Left lung (tissue), 10 donors: ENCODE measurements around the gene ADRA1B. TPM values are rescaled to one million over a fixed set of nuclear protein-coding genes. Genes with fewer than 3 reads are reported as not detected.

Experiments
- ATAC-seq: fragments of 200-7000 bp; cut with Tn5 transposase; one replicate; pipeline ENCODE4 v1.9.1; 2020; ENCODE audit warnings: moderate library complexity
- DNase-seq, 4 donors: peaks; one replicate each; pipeline ENCODE4 v3.0.0-alpha.2; 2013 to 2020
- H3K27ac ChIP-seq, 2 donors: fragments of 200-600 bp; sonication (generic) in 1 of 2; one replicate each; pipeline versions ENCODE4 v1.5.0 to v1.8.0; 2020 to 2021
- H3K27me3 ChIP-seq, 2 donors: fragments of 200-600 bp; sonication (generic) in 1 of 2; one replicate each; pipeline versions ENCODE4 v1.5.0 to v1.8.0; 2020 to 2021
- H3K36me3 ChIP-seq, 2 donors: fragments of 200-600 bp; sonication (generic) in 1 of 2; one replicate each; pipeline versions ENCODE4 v1.5.0 to v1.8.0; 2020 to 2021
- H3K4me1 ChIP-seq, 2 donors: fragments of 200-600 bp; one replicate each; pipeline ENCODE4 v1.8.0; 2021
- H3K4me3 ChIP-seq, 2 donors: fragments of 200-600 bp; sonication (generic) in 1 of 2; one replicate each; pipeline versions ENCODE4 v1.5.0 to v1.8.0; 2020 to 2021; ENCODE audit warnings: mild to moderate bottlenecking in 1 of 2
- H3K9me3 ChIP-seq, 2 donors: fragments of 200-600 bp; sonication (generic) in 1 of 2; one replicate each; pipeline versions ENCODE4 v1.5.0 to v1.8.0; 2020 to 2021
- CTCF ChIP-seq, 2 donors: fragments of 200-600 bp; sonication (generic) in 1 of 2; IDR thresholded peaks; one replicate each; pipeline versions ENCODE4 v1.5.0 to v1.8.0; 2021; ENCODE audit warnings: antibody characterized with exemption in 2 of 2
- intact Hi-C, 2 donors: fragments of 100-400 bp; cut with DNase I; formaldehyde crosslinking; loops; one replicate each; pipeline versions ENCODE4 v1.11.2 to v1.14.2; 2022
- polyA plus RNA-seq, 6 donors: library from polyadenylated mRNA; unstranded; fragments of 120-200 nt; gene quantifications; one replicate each; pipeline ENCODE4 v1.2.1, GENCODE V29; 2013; ENCODE audit not compliant: insufficient read length in 6 of 6
- total RNA-seq, 2 donors: library from RNA; stranded (reverse); fragmentation: NEBNext Ultra II Directional; extraction: Animal tissue kit (Norgen Biotek cat#: 25700); gene quantifications; one replicate each; pipeline ENCODE4 v1.2.1, GENCODE V29; 2021
- donor health status: DM: no; HTN: yes; CAD: no.
- donor health status: DM: no; HTN: no; CAD: no.

ADRA1B gene
- total and polyA plus RNA-seq, 8 donors, result 0.51 to 2.5 (median 0.93) TPM

- intact Hi-C loops, result no loop called here
- Histone ChIP-seq H3K4me3 (no peak overlapping the region), H3K4me1 (no peaks in the 10 kb centered on the region), H3K36me3 (no peaks in the 10 kb centered on the region), H3K9me3 (no peaks in the 10 kb centered on the region), H3K27me3 (no peaks in the 10 kb centered on the region), H3K27ac (no peak overlapping the region)
- TF ChIP-seq CTCF (IDR thresholded peaks at IDR 0.05), result no peak
- ATAC-seq (no peak), DNase-seq (no peak)
Observed at GRCh38 chr5:159945359-159945758, 29.1 kb downstream of the ADRA1B start.

GRCh38 chr5:159947708-159948358 lies 31.6 kb downstream of the ADRA1B start:
- no peak for TF ChIP-seq CTCF (IDR thresholded peaks at IDR 0.05)
- no peaks in the 10 kb centered on the region for H3K36me3 ChIP-seq
- no peak for DNase-seq
- intact Hi-C loops, result no loop called here
- no peak overlapping the region for H3K4me3 ChIP-seq
- ATAC-seq, result no peak
- no peak overlapping the region for H3K27ac ChIP-seq
- H3K27me3 ChIP-seq, result no peaks in the 10 kb centered on the region
- no peaks in the 10 kb centered on the region for H3K4me1 ChIP-seq
- H3K9me3 ChIP-seq, result no peaks in the 10 kb centered on the region

DNA sequence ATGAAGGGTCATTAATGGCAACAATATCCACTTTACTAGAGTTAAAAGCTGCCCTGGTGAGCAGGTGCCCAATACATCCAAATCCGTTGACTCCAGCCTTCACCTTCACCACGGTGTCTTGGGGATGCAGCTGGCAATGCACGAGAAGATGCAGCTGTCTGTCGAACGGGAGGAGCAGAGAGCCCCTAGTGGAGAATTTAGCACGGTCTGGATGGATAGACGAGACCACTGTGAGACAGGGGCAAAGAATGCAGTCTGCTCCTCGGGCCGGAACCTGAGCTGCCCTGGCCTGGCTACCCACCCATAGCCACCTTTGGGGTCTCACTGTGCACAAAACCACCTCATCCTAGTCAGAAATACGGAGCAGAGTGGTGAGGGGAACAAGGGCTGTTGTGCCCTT lies 35.1 kb downstream of the ADRA1B start:
- Histone ChIP-seq H3K4me3 (no peak overlapping the region), H3K27me3 (no peaks in the 10 kb centered on the region), H3K36me3 (no peaks in the 10 kb centered on the region), H3K27ac (no peak overlapping the region), H3K4me1 (no peaks in the 10 kb centered on the region), H3K9me3 (no peaks in the 10 kb centered on the region)
- intact Hi-C loops, result no loop called here
- TF ChIP-seq CTCF (IDR thresholded peaks at IDR 0.05), result no peak
- no peak for DNase-seq
- ATAC-seq, result no peak

- no peak overlapping the region for H3K27ac ChIP-seq
- H3K9me3 ChIP-seq, result no peaks in the 10 kb centered on the region
- TF ChIP-seq CTCF (IDR thresholded peaks at IDR 0.05), result no peak
- no peaks in the 10 kb centered on the region for H3K36me3 ChIP-seq
- ATAC-seq (no peak), DNase-seq (no peak)
- intact Hi-C loops, result no loop called here
- H3K27me3 ChIP-seq, result no peaks in the 10 kb centered on the region
- no peak overlapping the region for H3K4me3 ChIP-seq
- no peaks in the 10 kb centered on the region for H3K4me1 ChIP-seq
Observed at GRCh38 chr5:159951834-159952233, 35.6 kb downstream of the ADRA1B start.

GRCh38 chr5:159953609-159954008 lies 37.3 kb downstream of the ADRA1B start:
- DNase-seq (no peak), ATAC-seq (no peak)
- no peaks in the 10 kb centered on the region for H3K27me3 ChIP-seq
- no peak overlapping the region for H3K27ac ChIP-seq
- H3K4me3 ChIP-seq, result no peak overlapping the region
- H3K36me3 ChIP-seq, result no peaks in the 10 kb centered on the region
- no peaks in the 10 kb centered on the region for H3K4me1 ChIP-seq
- no peak for TF ChIP-seq CTCF (IDR thresholded peaks at IDR 0.05)
- no peaks in the 10 kb centered on the region for H3K9me3 ChIP-seq
- intact Hi-C loops, result no loop called here
